Measurements from ENCODE around the gene BASP1.
"Not testable (repeated sequence)": the region's sequence is repeated elsewhere in the genome, so short reads cannot be mapped to it uniquely, and the experiment has no call there.

The BASP1 gene

GRCh38 chr5:17190799-17191391 lies 26.5 kb upstream of the BASP1 start:
- no peak for DNase-seq (ENCODE audit: low read depth in 2 of 2, low spot score in 1 of 2)

GRCh38 chr5:17191574-17191973 lies 25.9 kb upstream of the BASP1 start:
- not testable (repeated sequence) for DNase-seq (ENCODE audit: low read depth in 2 of 2, low spot score in 1 of 2)

- no peak for DNase-seq (ENCODE audit: low read depth in 2 of 2, low spot score in 1 of 2)
These were observed 25.2 kb upstream of the BASP1 start for GRCh38 chr5:17192191-17192590.

GRCh38 chr5:17196024-17196423 lies 21.4 kb upstream of the BASP1 start:
- no peak for DNase-seq (ENCODE audit: low read depth in 2 of 2, low spot score in 1 of 2)

- DNase-seq (ENCODE audit: low read depth in 2 of 2, low spot score in 1 of 2), result no peak
These were observed 20.7 kb upstream of the BASP1 start for GRCh38 chr5:17196697-17197096.

- no peak for DNase-seq (ENCODE audit: low read depth in 2 of 2, low spot score in 1 of 2)
These were observed 13.9 kb upstream of the BASP1 start for GRCh38 chr5:17203329-17204132.

- DNase-seq (ENCODE audit: low read depth in 2 of 2, low spot score in 1 of 2), result no peak
These were observed 13.3 kb upstream of the BASP1 start for GRCh38 chr5:17204133-17204489.

GRCh38 chr5:17206021-17206420 lies 11.4 kb upstream of the BASP1 start:
- DNase-seq (ENCODE audit: low read depth in 2 of 2, low spot score in 1 of 2), result no peak

GRCh38 chr5:17212191-17212590 lies 5.2 kb upstream of the BASP1 start:
- DNase-seq (ENCODE audit: low read depth in 2 of 2, low spot score in 1 of 2), result no peak

GRCh38 chr5:17212996-17213395 lies 4.4 kb upstream of the BASP1 start:
- no peak for DNase-seq (ENCODE audit: low read depth in 2 of 2, low spot score in 1 of 2)

- DNase-seq (ENCODE audit: low read depth in 2 of 2, low spot score in 1 of 2), result no peak
These were observed 3.5 kb upstream of the BASP1 start for GRCh38 chr5:17213938-17214337.

GRCh38 chr5:17214893-17215292 lies 2.5 kb upstream of the BASP1 start:
- DNase-seq (ENCODE audit: low read depth in 2 of 2, low spot score in 1 of 2), result no peak

GRCh38 chr5:17215361-17215760 lies 2.1 kb upstream of the BASP1 start:
- no peak for DNase-seq (ENCODE audit: low read depth in 2 of 2, low spot score in 1 of 2)

GRCh38 chr5:17216176-17216973 lies 1.1 kb upstream of the BASP1 start:
- no peak for DNase-seq (ENCODE audit: low read depth in 2 of 2, low spot score in 1 of 2)

- no peak for DNase-seq (ENCODE audit: low read depth in 2 of 2, low spot score in 1 of 2)
These were observed 398 bp upstream of the BASP1 start for GRCh38 chr5:17216974-17217492.

- no peak for DNase-seq (ENCODE audit: low read depth in 2 of 2, low spot score in 1 of 2)
These were observed 1.0 kb downstream of the BASP1 start for GRCh38 chr5:17218353-17219005.

- no peak for DNase-seq (ENCODE audit: low read depth in 2 of 2, low spot score in 1 of 2)
These were observed 1.6 kb downstream of the BASP1 start for GRCh38 chr5:17219006-17219422.

- no peak for DNase-seq (ENCODE audit: low read depth in 2 of 2, low spot score in 1 of 2)
These were observed 2.0 kb downstream of the BASP1 start for GRCh38 chr5:17219469-17219868.

- DNase-seq (ENCODE audit: low read depth in 2 of 2, low spot score in 1 of 2), result no peak
These were observed 2.6 kb downstream of the BASP1 start for GRCh38 chr5:17219992-17220391.

GRCh38 chr5:17220469-17220868 lies 3.0 kb downstream of the BASP1 start:
- no peak for DNase-seq (ENCODE audit: low read depth in 2 of 2, low spot score in 1 of 2)

All from stimulated activated CD8-positive, alpha-beta memory T cell treated with anti-CD3 and anti-CD28 coated beads, Interleukin-4, amount 100 ng/mL, for 1 hour (primary cell).